Spleen (tissue), 7 donors: ENCODE data around the gene CCDC106.

Experiments
- POLR2A ChIP-seq, 3 donors: fragments of 450-650 bp; IDR thresholded peaks; one replicate each; pipeline ENCODE4 v1.5.1; 2017; ENCODE audit warnings: antibody characterized with exemption in 3 of 3, mild to moderate bottlenecking in 1 of 3
- TF ChIP-seq, protein P1 (sequence below), 11 experiments: fragments of 200-600 bp in 7 of 11; fragments of 450-650 bp in 4 of 11; sonication (generic) in 4 of 11; IDR thresholded peaks in 8 of 11; conservative IDR thresholded peaks in 3 of 11; 1 replicate in 7 of 11; 2 replicates in 4 of 11; pipeline versions ENCODE4 v1.4.0 to v1.8.0; 2016 to 2021; ENCODE audit warnings: antibody characterized with exemption in 11 of 11, inconsistent platforms in 4 of 11, mild to moderate bottlenecking in 1 of 11
- donor health status: DM: no; HTN: no; CAD: no; lungs with moderate emphysema.
- donor health status: DM: no; HTN: no; CAD: no.
- donor health status: DM: no; HTN: no; CAD: no.

DNA sequence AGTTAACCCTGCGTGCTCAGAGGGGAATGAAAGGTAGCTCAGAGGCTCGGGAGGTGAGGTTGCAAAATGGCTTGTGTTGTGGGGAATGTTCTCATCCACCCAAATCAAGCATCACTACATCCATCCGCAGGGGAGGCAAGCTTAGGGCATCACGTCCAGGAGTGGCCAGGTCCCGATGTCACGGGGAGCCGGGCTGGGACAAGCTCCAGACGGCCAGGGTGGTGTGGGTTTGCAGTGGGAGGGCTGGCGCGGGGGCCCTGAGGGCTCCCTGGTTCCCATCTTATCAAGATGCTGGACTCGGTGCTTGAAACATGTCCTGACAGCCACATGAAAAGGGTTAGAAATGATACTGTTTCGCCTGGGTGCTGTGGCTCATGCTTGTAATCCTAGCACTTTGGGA lies 52.8 kb downstream of the CCDC106 start:
- TF ChIP-seq, protein P1, sequence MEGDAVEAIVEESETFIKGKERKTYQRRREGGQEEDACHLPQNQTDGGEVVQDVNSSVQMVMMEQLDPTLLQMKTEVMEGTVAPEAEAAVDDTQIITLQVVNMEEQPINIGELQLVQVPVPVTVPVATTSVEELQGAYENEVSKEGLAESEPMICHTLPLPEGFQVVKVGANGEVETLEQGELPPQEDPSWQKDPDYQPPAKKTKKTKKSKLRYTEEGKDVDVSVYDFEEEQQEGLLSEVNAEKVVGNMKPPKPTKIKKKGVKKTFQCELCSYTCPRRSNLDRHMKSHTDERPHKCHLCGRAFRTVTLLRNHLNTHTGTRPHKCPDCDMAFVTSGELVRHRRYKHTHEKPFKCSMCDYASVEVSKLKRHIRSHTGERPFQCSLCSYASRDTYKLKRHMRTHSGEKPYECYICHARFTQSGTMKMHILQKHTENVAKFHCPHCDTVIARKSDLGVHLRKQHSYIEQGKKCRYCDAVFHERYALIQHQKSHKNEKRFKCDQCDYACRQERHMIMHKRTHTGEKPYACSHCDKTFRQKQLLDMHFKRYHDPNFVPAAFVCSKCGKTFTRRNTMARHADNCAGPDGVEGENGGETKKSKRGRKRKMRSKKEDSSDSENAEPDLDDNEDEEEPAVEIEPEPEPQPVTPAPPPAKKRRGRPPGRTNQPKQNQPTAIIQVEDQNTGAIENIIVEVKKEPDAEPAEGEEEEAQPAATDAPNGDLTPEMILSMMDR (IDR thresholded peaks at IDR 0.05 in 8 of 11, conservative IDR thresholded peaks at IDR 0.05 in 3 of 11), result no peak
- no peak for TF ChIP-seq POLR2A (IDR thresholded peaks at IDR 0.05)
